GM19397 (cell line): ENCODE data around the gene GOPC.

Experiments
- ATAC-seq: cut with Tn5 transposase; IDR thresholded peaks from one replicate; pipeline ENCODE4 v1.9.1; 2021; ENCODE audit warnings: mild to moderate bottlenecking, moderate library complexity; ENCODE audit not compliant: unreplicated experiment

Gene GOPC

DNA sequence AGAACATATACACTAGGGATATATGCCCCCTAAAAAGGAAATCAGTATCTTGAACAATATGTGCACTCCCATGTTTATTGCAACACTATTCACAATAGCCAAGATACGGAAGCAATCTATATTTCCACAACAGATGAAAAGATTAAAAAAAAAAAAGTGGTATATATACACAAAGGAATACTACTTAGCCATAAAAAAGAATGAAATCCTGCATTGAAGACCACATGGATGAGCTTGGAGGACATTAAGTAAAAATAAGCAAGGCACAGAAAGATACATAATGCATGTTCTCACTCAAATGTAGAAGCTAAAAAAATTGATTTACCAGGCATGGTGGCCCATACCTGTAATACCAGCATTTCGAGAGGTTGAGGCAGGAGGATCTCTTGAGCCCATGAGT is 4.6 kb downstream of the GOPC start:
- ATAC-seq, result no peak

DNA sequence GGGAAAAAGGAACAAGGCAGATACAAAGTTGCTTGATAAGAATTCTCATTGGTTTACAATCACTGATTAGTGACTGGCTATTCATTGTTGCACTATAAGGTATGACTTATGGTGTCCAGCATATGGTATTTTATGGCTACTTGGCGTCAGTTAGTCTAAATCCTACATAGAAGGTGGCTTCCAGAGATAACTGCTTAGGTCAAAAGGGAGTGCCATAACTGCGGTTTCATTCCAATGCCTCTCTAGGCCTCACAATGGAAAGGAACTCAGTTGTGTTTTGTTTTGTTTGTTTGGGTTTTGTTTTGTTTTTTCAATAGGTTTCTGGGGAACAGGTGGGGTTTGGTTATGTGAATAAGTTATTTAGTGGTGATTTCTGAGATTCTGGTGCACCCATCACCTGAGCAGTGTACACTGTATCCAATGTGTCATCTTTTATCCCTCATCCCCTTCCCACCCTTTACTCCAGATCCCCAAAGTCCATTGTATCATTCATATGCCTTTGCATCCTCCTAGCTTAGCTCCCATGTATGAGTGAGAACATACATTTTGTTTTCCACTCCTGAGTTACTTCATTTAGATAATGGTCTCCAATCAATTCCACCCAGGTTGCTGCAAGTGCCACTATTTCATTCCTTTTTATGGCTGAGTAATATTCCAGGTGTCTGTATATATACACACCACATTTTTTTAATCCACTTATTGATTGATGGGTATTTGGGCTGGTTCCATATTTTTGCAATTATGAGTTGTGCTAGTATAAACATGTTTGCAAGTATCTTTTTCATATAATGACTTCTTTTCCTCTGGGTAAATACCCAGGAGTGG is 7.0 kb downstream of the GOPC start:
- no peak for ATAC-seq

DNA sequence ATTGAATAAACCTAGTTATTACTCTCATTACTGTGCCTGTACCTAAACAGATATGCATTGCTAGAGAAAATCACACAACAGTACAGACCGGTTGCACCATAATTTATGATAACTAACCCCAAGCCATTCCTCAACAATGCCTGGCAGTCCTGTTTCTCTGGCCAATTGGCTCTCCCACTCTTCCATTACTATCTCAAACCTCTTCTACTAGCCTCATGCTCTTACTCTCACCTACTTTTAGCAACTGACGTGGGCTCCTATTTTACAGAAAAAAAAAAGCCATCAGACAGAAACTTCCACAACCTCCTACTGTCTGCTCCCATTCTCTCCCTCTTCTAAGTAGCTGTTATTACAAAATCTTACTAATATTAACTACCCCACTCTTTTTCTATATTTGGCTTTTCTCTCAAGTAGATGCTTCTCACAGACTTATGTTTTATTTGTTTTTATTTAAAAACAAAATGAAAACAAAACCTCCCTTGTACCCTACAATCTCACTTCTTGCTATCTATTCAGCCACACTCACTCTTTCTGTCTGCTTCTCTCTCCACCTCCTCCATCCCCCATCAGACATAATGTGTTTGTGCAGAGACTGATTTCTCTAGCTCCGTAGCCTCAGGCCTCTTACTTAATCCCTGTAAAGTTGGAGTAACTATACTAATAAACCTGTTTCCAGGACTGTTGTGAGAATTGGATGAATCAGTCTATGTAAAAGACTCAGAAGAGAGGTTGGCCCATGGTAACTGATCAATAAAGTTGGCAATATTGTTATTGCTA is 9.1 kb downstream of the GOPC start:
- no peak for ATAC-seq

DNA sequence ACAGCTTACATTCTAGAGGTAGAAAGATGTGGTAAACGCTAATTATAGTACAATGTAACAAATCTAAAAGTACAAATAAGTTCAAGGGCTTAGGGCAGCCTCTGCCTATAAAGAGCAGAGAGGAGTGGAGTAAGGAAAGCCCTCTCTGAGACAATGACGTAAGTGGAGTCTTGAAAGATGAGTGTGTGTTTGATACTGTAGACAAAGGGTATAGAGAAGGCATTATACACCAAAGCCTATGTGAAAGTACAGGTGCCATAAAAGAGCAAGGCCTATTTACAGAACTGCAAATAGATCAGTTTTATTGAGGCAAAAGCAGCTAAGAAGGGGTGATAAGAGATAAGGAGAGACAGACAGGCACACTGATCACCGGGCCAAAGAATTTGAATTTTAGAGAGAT is 10.9 kb downstream of the GOPC start:
- ATAC-seq, result no peak

DNA sequence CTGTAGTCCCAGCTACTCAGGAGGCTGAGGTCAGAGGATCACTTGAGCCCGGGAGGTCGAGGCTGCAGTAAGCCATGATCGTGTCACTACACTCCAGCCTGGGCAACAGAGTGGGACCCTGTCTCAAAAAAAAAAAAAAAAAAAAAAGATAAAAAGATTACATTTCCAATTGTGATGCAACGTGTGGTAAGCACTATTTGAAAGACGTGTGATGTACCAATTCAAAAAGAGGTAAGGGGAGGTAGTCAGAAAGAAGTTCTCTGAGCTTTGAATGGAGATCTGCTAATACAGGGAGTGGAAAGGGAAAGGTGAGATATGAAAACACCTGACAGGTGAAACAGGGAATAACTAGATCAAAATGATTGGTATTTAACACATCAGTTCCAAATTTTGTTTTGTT is 11.9 kb downstream of the GOPC start:
- ATAC-seq, result no peak

DNA sequence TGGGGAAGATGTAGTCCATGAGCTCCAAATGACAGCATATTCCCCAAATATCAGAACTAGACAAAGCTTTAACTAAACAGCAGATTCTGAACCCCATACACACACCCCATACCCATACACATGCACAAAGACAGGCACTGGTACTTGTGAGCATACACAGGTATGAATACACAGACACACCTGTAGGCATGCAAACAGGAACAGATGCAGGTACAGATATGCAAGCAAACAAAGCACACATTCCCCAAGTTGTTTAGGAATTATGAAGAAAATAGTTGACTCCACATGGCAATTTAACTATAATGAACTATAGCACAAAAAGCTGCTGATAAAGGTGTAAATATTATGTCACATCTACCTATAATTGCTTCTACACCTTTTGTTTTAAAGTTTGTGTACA is 16.7 kb downstream of the GOPC start:
- ATAC-seq, result no peak

DNA sequence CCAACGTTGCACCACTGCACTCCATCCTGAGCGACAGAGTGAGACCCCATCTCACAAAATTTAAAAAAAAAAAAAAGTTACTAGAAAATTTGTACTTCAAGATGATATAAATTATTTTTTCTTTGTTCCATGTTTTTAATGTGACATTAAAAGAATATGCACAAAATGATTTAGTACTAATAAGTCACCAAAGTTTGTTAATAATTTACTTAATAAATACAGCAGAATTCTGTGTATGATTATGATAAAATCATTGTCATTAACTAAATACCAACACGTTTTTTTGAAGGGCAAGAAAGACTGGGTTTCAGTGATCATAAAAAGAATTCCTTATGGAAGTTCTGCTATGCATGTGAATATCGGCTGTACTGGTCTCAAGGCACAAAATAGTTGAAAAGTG is 28.1 kb downstream of the GOPC start:
- no peak for ATAC-seq

DNA sequence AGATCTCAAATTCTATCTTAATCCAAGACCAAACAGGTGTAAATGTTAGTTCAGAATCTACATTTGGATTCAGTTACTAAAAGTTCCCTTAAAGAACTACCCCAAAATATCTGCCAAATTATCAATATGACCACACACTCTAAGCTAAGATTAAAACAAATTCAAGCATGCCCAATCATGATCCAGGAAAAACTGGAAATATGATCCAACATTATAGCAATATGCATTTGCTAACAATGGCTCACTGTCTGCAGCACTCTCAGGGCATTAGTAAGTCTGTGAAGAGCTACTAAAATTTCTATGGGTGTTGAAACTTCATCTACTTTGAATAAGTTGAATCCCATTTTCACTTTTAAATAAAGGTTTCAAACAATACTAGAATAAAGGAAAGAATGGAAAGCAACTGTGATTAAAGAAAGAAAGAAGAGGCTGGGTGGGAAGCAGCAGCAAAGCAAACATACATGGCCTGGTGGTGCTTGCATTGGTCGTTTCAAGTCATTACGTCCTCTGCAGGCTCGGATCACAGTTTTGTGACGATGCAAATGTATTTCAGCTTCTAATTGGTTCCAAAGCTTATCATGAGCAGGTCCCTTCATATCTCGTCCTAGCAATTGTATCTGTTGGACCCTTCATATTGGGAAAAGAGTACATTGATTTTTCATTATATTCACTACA is 29.2 kb downstream of the GOPC start:
- no peak for ATAC-seq

DNA sequence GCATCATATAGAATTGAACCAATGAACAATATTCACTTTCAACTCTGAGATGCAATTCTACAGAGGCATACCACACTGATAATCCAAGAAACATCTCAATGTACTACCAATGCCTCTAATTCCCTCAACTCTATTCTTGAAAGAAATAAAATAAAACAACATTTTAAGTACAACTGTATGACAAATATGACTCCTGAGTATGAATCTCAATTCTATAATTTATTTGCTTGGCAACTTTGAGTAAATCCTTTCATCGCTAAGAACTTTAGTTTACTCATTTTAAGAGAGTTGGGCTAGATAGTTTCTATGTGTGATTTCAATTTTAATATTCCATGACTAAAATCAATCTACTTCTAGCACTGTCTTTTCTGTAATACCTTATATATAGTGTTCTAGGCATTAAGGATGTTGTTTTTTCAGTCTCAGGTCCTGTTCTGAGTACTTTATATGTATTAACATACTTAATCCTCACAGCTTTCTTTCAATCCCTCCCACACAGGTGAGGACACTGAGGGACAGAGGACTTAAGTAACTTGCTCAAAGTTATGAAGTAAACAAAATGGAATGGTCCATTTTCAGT is 33.4 kb downstream of the GOPC start:
- ATAC-seq, result no peak

DNA sequence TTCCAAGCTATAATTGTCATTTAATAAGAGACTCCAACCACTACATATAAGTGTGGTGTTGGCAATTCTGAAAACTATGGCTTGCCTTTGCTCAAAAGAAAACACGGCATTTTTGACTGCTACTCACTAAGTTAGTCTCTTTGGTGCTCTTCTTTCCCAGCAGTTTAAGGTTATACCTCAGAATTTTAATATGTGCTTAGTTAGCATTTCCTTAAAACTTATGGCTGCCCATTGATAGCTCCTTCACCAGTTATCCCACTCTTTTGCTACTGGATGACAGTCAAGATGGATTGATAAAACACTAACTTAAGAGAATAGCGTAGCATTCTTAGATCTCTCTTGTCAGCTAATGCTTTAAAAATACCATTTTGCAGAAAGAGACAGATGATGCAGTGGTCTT is 34.1 kb downstream of the GOPC start:
- no peak for ATAC-seq

DNA sequence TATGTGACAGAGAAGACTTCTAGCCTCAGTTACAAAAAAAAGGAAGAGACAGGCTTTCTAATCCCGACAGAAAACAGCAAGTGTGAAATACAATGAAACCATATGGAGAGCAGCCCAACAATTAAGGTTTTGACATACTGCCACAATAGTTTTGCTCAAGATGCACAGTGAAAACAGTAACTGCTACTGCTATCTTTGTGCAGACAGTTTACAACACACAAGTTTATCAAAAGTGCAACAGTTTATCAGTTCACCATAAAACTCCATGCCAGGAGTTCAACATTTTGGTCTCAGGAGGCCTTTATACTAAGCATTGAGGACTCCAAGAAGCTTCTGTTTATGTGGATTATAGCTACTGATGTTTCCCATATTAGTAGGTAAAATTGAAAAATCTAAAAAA is 37.6 kb downstream of the GOPC start:
- ATAC-seq, result no peak

DNA sequence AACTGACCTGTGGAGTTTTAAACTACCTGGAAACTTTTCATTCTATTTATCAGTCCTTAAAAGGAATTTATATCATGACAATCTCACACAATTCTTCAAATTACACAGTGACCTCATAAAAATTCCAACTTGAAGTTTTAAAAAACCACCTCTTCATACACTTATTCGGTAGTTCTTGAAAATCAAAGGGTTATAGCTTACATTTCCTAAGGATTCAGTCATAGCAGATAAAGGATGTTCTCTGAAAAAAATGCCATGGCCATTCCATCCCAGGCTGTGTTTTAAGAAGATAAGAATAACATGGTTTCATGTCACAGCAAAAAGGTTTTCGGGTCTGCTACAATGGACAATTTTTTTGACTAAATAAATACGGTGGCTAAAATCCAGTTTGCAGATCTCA is 41.2 kb downstream of the GOPC start:
- ATAC-seq, result no peak

DNA sequence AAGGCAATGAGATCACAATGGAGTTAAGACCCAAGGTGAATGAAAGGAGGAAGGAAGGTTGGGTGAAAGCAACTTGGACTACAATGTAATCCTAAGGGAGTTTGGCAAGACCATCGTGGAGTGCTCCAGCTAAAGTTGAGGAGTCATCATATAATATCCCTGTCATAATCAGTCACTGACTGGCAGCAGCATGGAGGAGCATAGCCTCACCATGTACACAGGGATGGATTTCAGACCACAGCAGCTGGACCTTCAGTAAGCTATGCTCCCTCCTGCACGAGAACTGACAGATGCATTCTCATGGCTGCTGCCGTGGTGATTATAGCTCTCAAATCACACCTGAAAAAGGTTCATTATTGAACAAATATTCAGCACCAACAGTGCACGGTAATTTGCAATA is 43.0 kb downstream of the GOPC start:
- ATAC-seq, result no peak

DNA sequence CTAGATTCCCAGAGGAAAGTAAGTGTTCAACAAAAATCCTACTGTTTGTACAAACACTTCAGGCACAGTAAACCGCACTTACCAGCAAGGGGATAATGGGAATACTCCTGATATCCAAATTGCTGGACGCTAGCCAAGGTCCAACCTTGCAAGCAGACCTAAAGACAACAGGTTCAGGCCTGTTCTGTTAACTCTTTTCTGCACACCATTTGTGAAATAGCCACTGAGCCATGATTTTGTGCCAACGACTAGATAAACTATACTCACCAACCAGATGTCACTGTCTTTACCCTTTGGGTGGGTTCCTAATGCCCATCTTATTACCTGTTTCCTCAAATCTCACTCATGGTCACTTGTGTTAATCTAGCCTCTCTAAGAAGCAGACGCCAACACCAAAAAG is 43.5 kb downstream of the GOPC start:
- ATAC-seq, result no peak

DNA sequence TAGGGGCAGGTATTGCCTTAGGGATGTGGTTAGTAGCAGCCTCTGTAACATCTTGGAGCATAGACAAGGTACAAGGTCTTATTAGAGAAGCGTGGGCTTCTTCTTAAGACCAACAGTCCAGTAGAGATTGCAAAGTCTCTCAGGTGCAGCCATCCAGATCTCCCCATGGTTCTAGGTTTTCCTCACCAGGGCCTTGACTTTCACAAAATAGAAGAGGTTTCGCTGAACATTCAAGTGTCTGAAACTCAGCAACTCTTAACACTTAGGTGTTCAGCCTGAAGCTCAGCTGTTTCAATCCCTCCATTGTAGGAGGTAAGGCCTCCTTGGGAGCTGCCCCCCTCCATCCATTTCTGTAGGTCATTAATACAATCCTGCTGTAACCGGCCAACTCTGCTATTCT is 44.4 kb downstream of the GOPC start:
- ATAC-seq, result no peak

DNA sequence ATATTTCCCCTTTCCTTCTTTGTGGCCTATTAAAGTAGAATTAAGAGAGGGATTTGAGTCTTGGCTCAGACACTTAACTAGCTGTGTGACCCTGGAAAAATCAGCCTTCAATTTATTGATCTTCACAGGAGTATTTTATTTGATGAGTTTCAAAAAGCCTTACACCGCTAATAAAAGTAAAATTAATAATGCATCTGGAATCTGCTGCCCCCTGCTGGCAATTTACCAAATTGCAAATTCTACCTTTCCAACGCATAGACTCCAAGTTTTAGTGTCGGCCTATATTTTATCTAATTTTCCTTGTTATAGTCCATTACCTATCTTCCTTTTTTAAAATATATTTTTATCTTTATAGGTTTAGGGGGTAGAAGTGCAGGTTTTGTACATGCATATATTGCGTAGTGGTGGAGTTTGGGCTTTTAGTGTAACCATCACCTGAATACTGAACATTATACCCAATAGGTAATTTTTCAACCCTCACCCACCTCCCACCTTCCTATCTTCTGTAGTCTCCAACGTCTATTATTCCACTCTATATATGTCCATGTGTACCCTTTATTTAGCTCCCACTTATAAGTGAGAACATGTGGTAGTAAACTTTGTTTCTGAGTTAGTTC is 46.3 kb downstream of the GOPC start:
- ATAC-seq, result no peak

DNA sequence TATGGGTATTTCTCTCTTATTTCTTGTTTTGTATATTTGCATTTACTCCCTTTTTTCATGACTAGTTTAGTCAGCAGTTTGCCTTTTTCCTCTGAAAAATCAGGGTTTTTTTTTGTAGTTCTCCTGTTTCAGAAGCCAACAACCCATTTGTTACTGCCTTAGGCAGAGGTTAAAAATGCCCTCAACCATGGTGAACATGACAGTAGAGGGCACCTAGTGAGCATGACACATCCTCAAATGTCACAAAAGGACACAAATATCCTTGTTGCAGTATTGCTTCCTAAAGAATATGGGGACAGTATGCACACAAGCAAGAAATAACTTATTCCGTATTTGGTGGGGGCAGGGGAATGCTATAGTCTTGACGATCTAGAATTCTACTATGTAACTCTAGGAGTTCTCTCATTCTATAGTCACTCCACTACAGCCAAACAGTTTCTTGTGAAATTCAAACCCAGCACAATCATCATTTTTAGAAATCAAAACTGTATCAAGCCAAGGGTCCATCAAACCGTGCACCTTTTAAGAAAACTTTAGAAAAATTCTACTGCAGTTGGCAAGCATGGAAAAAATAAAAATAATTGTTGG is 47.0 kb downstream of the GOPC start:
- ATAC-seq, result no peak

DNA sequence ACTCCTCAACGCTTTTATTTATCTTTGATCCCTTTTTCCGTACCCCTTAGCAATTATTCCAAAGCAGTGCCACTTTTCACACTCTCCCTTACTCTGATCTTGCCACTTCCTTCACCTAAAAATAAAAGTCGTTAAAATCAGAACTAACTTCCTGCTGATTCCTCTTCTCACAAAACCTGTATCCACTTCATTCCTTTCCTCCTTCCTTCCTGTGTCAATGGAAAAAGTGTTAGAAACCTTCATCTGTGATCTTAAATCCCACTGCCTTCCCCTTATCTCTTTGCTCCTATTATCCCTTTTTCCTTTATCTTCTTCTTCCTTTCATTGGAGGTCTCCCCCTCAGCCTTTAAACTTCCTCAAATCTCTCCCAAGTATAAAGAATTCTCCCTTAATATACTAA is 49.2 kb downstream of the GOPC start:
- ATAC-seq, result no peak

DNA sequence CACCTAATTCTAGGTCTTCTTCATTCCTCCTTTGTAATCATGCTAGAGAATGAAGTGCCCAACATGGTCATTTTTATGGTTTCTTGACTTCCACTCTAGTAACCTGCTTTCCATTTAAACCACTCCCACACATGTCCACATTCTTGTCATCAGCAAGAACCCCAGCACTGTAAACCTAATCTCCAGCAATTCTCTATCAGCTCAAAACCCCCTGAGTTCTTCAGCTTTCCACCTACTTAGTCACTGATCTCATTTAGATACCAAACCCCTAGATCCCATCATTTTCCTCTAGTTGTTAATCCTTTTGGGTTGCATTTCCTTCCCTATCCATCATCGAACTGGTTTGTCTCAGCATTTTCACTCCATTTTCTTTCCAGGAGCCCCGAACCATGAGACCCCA is 49.7 kb downstream of the GOPC start:
- no peak for ATAC-seq

DNA sequence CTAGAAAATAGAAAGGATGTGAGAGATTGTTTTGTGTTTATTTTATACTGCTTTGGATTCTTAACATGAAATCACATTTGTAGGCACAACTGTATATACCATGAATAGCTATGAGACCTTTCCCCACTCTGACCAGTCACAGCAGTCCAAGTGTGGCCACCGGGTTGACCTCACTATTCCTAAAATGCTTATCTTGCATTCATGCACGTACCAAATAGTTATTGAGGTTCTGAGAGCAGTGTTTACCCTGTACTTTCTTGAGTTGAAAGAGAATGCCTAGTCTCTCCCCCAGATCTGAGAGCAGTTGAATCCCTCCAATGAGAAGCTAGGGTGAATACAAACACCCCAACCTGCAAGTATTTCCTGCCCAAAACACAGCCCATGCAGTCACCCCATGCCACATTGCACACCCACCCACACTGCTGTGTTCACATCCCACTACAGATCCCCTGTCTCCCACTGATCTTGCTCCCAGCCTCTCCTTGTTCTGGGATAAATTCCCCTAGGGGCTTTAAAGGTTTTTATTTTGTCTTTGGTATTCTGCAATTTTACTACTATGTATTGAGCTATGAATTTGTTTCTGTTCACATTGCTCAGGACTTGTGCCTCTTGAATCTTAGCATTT is 51.6 kb downstream of the GOPC start:
- no peak for ATAC-seq
